Natural killer cell treated with Interleukin-12 subunit alpha and Interleukin-12 subunit beta and Interleukin-15 and Interleukin-18, amount 100 ng/mL, for 72 hours (primary cell): ENCODE measurements around the gene SYNJ1. TPM values are rescaled to one million over a fixed set of nuclear protein-coding genes. Genes with fewer than 3 reads are reported as not detected.

Experiments used
- ATAC-seq, 2 donors: fragments of 150-1000 bp; cut with Tn5 transposase in 1 of 2; sonication (Bioruptor Pico), chemical (Tn5 transposase) in 1 of 2; 2 replicates each; pipeline ENCODE4 v1.10.0; 2021
- DNase-seq: peaks from one replicate; pipeline ENCODE4 v3.0.0; 2022; ENCODE audit warnings: low spot score
- H3K27ac Mint-ChIP-seq, 2 donors: 1 replicate in 1 of 2; 2 replicates in 1 of 2; pipeline ENCODE4 v1.8.0; 2022; ENCODE audit warnings: mixed read lengths in 2 of 2, mild to moderate bottlenecking in 1 of 2, moderate library complexity in 1 of 2
- H3K27me3 Mint-ChIP-seq, 2 donors: 1 replicate in 1 of 2; 2 replicates in 1 of 2; pipeline ENCODE4 v1.8.0; 2022; ENCODE audit warnings: mixed read lengths in 2 of 2
- H3K36me3 Mint-ChIP-seq: one replicate; pipeline ENCODE4 v1.8.0; 2022; ENCODE audit warnings: mixed read lengths
- H3K4me1 Mint-ChIP-seq, 2 donors: 1 replicate in 1 of 2; 2 replicates in 1 of 2; pipeline ENCODE4 v1.8.0; 2022; ENCODE audit warnings: low read depth in 2 of 2, mixed read lengths in 2 of 2, mild to moderate bottlenecking in 1 of 2
- H3K4me3 Mint-ChIP-seq: one replicate; pipeline ENCODE4 v1.8.0; 2022; ENCODE audit warnings: mixed read lengths
- H3K9me3 Mint-ChIP-seq: 2 replicates; pipeline ENCODE4 v1.8.0; 2022; ENCODE audit warnings: mixed read lengths
- total RNA-seq, 2 donors: library from RNA; stranded (reverse); gene quantifications; one replicate each; pipeline ENCODE4 v1.2.3, GENCODE V29; 2022

Gene SYNJ1
- total RNA-seq, 2 donors from 2014 or later: 15.4 to 17.4 TPM

GRCh38 chr21:32728848-32729247 is 1.0 kb upstream of the SYNJ1 start:
- DNase-seq: no peak
- H3K27ac Mint-ChIP-seq: peak overlapping the region in 1 of 2 donors; percentile 83

GRCh38 chr21:32728456-32728839 is 635 bp upstream of the SYNJ1 start:
- Mint-ChIP-seq H3K4me3 (peak overlapping the region; percentile 92), H3K27me3 (no peaks in the 10 kb centered on the region), H3K4me1 (peaks cover 12 to 18% of the 10 kb centered on the region in 2 donors), H3K36me3 (no peaks in the 10 kb centered on the region), H3K9me3 (no peaks in the 10 kb centered on the region), H3K27ac (peak overlapping the region; percentile 83 to 91)
- DNase-seq: no peak
- ATAC-seq: no peak

More at GRCh38 chr21:32728848-32729247, 1.0 kb upstream of the SYNJ1 start:
- no peaks in the 10 kb centered on the region for H3K27me3 Mint-ChIP-seq
- H3K36me3 Mint-ChIP-seq: no peaks in the 10 kb centered on the region
- ATAC-seq: no peak
- peak overlapping the region; percentile 92 for H3K4me3 Mint-ChIP-seq
- no peaks in the 10 kb centered on the region for H3K9me3 Mint-ChIP-seq
- peaks cover 8 to 14% of the 10 kb centered on the region in 2 donors for H3K4me1 Mint-ChIP-seq

GRCh38 chr21:32726839-32727686 is 750 bp downstream of the SYNJ1 start:
- H3K4me1 Mint-ChIP-seq: peaks cover 17 to 21% of the 10 kb centered on the region in 2 donors
- H3K9me3 Mint-ChIP-seq: no peaks in the 10 kb centered on the region
- H3K27ac Mint-ChIP-seq: peak overlapping the region; percentile 83 to 91
- no peak for DNase-seq
- no peaks in the 10 kb centered on the region for H3K36me3 Mint-ChIP-seq
- H3K4me3 Mint-ChIP-seq: peak overlapping the region; percentile 92
- no peaks in the 10 kb centered on the region for H3K27me3 Mint-ChIP-seq
- ATAC-seq: peak in 1 of 2 donors; percentile 35

- H3K27ac Mint-ChIP-seq: no peak overlapping the region
- no peaks in the 10 kb centered on the region for H3K36me3 Mint-ChIP-seq
- H3K4me3 Mint-ChIP-seq: no peak overlapping the region
- H3K27me3 Mint-ChIP-seq: no peaks in the 10 kb centered on the region
- no peak for DNase-seq
- H3K4me1 Mint-ChIP-seq: peaks cover 22 to 27% of the 10 kb centered on the region in 2 donors
- ATAC-seq: no peak
- H3K9me3 Mint-ChIP-seq: no peaks in the 10 kb centered on the region
These were observed 8.7 kb downstream of the SYNJ1 start for GRCh38 chr21:32719085-32719484.

- no peak for ATAC-seq
- no peaks in the 10 kb centered on the region for H3K27me3 Mint-ChIP-seq
- no peaks in the 10 kb centered on the region for H3K36me3 Mint-ChIP-seq
- no peak overlapping the region for H3K27ac Mint-ChIP-seq
- no peaks in the 10 kb centered on the region for H3K9me3 Mint-ChIP-seq
- H3K4me1 Mint-ChIP-seq: peaks cover 15 to 21% of the 10 kb centered on the region in 2 donors
- DNase-seq: no peak
- H3K4me3 Mint-ChIP-seq: no peak overlapping the region
These were observed 9.9 kb downstream of the SYNJ1 start for GRCh38 chr21:32717851-32718316.

- Mint-ChIP-seq H3K27ac (no peak overlapping the region), H3K4me3 (no peak overlapping the region), H3K27me3 (no peaks in the 10 kb centered on the region), H3K4me1 (peaks cover 24 to 29% of the 10 kb centered on the region in 2 donors), H3K36me3 (no peaks in the 10 kb centered on the region), H3K9me3 (no peaks in the 10 kb centered on the region)
- no peak for DNase-seq
- ATAC-seq: no peak
These were observed 11.3 kb downstream of the SYNJ1 start for GRCh38 chr21:32716486-32716885.

- no peak overlapping the region for H3K27ac Mint-ChIP-seq
- H3K4me3 Mint-ChIP-seq: no peak overlapping the region
- peaks cover 24 to 26% of the 10 kb centered on the region in 2 donors for H3K4me1 Mint-ChIP-seq
- ATAC-seq (no peak), DNase-seq (no peak)
- H3K36me3 Mint-ChIP-seq: no peaks in the 10 kb centered on the region
- H3K27me3 Mint-ChIP-seq: no peaks in the 10 kb centered on the region
- no peaks in the 10 kb centered on the region for H3K9me3 Mint-ChIP-seq
These were observed 14.1 kb downstream of the SYNJ1 start for GRCh38 chr21:32713726-32714125.

- no peaks in the 10 kb centered on the region for H3K36me3 Mint-ChIP-seq
- no peak for DNase-seq
- peaks cover 24 to 25% of the 10 kb centered on the region in 2 donors for H3K4me1 Mint-ChIP-seq
- no peak overlapping the region for H3K27ac Mint-ChIP-seq
- ATAC-seq: no peak
- H3K27me3 Mint-ChIP-seq: no peaks in the 10 kb centered on the region
- no peaks in the 10 kb centered on the region for H3K9me3 Mint-ChIP-seq
- H3K4me3 Mint-ChIP-seq: no peak overlapping the region
These were observed 15.2 kb downstream of the SYNJ1 start for GRCh38 chr21:32712641-32713040.

GRCh38 chr21:32712043-32712442 is 15.8 kb downstream of the SYNJ1 start:
- no peaks in the 10 kb centered on the region for H3K27me3 Mint-ChIP-seq
- ATAC-seq (peak; percentile 63 to 77), DNase-seq (no peak)
- H3K4me1 Mint-ChIP-seq: peaks cover 24 to 28% of the 10 kb centered on the region in 2 donors
- H3K9me3 Mint-ChIP-seq: no peaks in the 10 kb centered on the region
- H3K27ac Mint-ChIP-seq: no peak overlapping the region
- no peak overlapping the region for H3K4me3 Mint-ChIP-seq
- no peaks in the 10 kb centered on the region for H3K36me3 Mint-ChIP-seq

- Mint-ChIP-seq H3K36me3 (no peaks in the 10 kb centered on the region), H3K4me1 (peaks cover 18 to 30% of the 10 kb centered on the region in 2 donors), H3K4me3 (no peak overlapping the region), H3K27me3 (no peaks in the 10 kb centered on the region), H3K27ac (no peak overlapping the region), H3K9me3 (no peaks in the 10 kb centered on the region)
- no peak for ATAC-seq
- DNase-seq: no peak
These were observed 16.8 kb downstream of the SYNJ1 start for GRCh38 chr21:32710987-32711386.

- Mint-ChIP-seq H3K27me3 (no peaks in the 10 kb centered on the region), H3K36me3 (no peaks in the 10 kb centered on the region), H3K4me1 (peaks cover 18 to 30% of the 10 kb centered on the region in 2 donors), H3K9me3 (no peaks in the 10 kb centered on the region), H3K27ac (no peak overlapping the region), H3K4me3 (no peak overlapping the region)
- no peak for ATAC-seq
- no peak for DNase-seq
These were observed 17.6 kb downstream of the SYNJ1 start for GRCh38 chr21:32710069-32710784.

- H3K36me3 Mint-ChIP-seq: no peaks in the 10 kb centered on the region
- H3K9me3 Mint-ChIP-seq: no peaks in the 10 kb centered on the region
- H3K4me1 Mint-ChIP-seq: peaks cover 16 to 31% of the 10 kb centered on the region in 2 donors
- no peak overlapping the region for H3K4me3 Mint-ChIP-seq
- H3K27ac Mint-ChIP-seq: no peak overlapping the region
- DNase-seq: no peak
- no peak for ATAC-seq
- H3K27me3 Mint-ChIP-seq: no peaks in the 10 kb centered on the region
These were observed 19.7 kb downstream of the SYNJ1 start for GRCh38 chr21:32708069-32708468.

GRCh38 chr21:32705901-32706300 is 21.9 kb downstream of the SYNJ1 start:
- Mint-ChIP-seq H3K4me1 (peaks cover 16 to 24% of the 10 kb centered on the region in 2 donors), H3K9me3 (no peaks in the 10 kb centered on the region), H3K27ac (no peak overlapping the region), H3K27me3 (no peaks in the 10 kb centered on the region), H3K36me3 (no peaks in the 10 kb centered on the region), H3K4me3 (no peak overlapping the region)
- no peak for DNase-seq
- no peak for ATAC-seq

- Mint-ChIP-seq H3K4me3 (no peak overlapping the region), H3K27ac (no peak overlapping the region)
These were observed 22.7 kb downstream of the SYNJ1 start for GRCh38 chr21:32705139-32705538.

More at GRCh38 chr21:32705139-32705538, 22.7 kb downstream of the SYNJ1 start:
- H3K4me1 Mint-ChIP-seq: peaks cover 16 to 24% of the 10 kb centered on the region in 2 donors
- no peaks in the 10 kb centered on the region for H3K27me3 Mint-ChIP-seq
- ATAC-seq (no peak), DNase-seq (no peak)
- no peaks in the 10 kb centered on the region for H3K36me3 Mint-ChIP-seq
- H3K9me3 Mint-ChIP-seq: no peaks in the 10 kb centered on the region
